Stomach (tissue), 4 donors: Measurements from ENCODE around the gene RPP25L.

ENCODE experiments used
- EP300 ChIP-seq: sonication (generic); formaldehyde crosslinking; IDR thresholded peaks from one replicate; pipeline ENCODE4 v1.6.1; 2017; ENCODE audit warnings: antibody characterized with exemption
- POLR2AphosphoS5 ChIP-seq, 3 donors: sonication (generic); formaldehyde crosslinking; IDR thresholded peaks; one replicate each; pipeline ENCODE4 v1.6.1; 2016; ENCODE audit warnings: antibody characterized with exemption in 3 of 3
- TF ChIP-seq, protein P1 (sequence below), 7 experiments: fragments of 450-650 bp in 4 of 7; fragments of 200-600 bp in 3 of 7; sonication (generic) in 3 of 7; IDR thresholded peaks; one replicate each; pipeline ENCODE4 v1.5.1; 2016 to 2019; ENCODE audit warnings: antibody characterized with exemption in 7 of 7, control low read depth in 2 of 7, mild to moderate bottlenecking in 1 of 7

DNA sequence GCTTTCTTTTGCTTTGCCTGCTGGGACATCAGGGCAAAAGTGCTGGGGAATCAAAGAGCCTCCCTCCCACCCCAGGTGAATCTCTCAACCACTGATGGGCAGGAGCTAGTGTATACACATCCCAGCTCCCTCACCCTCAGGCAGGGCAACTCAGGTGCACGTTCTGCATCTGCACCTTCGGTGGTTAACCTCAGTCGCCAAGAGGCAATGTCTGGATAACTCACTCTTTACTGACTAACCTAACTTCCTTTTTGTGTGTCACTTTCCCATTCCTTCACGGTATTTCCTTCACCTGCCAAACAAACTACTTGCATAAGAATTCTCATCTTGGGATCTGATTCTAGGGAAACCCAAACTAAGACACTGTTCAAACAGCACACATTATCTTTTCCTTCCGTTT is 48.6 kb downstream of the RPP25L start:
- TF ChIP-seq POLR2AphosphoS5 (IDR thresholded peaks at IDR 0.05) (no peak), EP300 (no peak)
- TF ChIP-seq, protein P1, sequence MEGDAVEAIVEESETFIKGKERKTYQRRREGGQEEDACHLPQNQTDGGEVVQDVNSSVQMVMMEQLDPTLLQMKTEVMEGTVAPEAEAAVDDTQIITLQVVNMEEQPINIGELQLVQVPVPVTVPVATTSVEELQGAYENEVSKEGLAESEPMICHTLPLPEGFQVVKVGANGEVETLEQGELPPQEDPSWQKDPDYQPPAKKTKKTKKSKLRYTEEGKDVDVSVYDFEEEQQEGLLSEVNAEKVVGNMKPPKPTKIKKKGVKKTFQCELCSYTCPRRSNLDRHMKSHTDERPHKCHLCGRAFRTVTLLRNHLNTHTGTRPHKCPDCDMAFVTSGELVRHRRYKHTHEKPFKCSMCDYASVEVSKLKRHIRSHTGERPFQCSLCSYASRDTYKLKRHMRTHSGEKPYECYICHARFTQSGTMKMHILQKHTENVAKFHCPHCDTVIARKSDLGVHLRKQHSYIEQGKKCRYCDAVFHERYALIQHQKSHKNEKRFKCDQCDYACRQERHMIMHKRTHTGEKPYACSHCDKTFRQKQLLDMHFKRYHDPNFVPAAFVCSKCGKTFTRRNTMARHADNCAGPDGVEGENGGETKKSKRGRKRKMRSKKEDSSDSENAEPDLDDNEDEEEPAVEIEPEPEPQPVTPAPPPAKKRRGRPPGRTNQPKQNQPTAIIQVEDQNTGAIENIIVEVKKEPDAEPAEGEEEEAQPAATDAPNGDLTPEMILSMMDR (IDR thresholded peaks at IDR 0.05), result no peak
